CD4-positive, alpha-beta T cell treated with Interleukin-4 for 1 hour (primary cell): ENCODE results near the gene PMEL.
"Not testable (repeated sequence)": the region's sequence is repeated elsewhere in the genome, so short reads cannot be mapped to it uniquely, and the experiment has no call there.

Source experiments
- DNase-seq, 2 donors: peaks; one replicate each; pipeline ENCODE4 v3.0.0-alpha.2; 2020 to 2022

PMEL gene

DNA sequence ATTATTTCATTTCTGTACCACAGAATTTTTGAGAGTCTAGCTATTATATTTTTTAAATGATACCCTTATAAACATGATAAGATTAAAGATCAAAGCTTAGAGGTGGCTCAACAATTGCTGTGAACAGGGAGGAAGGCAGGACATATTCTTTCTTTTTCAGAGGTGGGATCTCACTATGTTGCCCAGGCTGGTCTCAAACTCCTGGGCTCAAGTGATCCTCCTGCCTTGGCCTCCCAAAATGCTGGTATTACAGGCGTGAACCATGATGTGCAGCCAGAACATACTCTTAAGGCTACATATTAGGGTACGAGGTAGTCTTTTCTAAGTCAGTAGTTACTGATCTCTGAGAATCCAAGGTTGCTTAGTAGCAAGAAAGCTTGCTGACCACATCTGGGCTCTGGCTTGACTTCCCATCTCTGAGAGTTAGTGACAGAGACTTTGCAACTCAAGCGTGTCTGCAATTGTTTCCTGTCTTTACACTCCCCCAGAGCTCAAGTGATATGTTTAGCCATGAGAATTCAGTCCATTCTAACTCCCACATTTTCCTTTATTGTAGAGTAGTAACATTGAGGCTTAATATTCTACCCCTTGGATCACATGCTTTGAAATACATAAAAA, 16.6 kb upstream of the PMEL start:
- no peak for DNase-seq

DNA sequence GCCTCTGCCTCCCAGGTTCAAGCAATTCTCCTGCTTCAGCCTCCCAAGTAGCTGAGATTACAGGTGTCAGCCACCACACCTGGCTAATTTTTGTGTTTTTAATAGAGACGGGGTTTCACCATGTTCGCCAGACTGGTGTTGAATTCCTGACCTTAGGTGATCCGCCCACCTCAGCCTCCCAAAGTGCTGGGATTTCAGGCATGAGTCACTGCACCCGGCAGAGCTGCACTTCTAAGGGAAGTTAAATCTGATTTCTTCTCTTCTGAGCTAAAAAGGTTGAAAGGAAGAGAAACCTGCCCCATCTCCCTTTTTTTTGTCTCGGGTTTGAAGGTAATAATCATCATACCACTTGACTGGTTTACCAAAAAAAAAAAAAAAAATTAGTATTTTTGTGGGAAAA, 16.0 kb upstream of the PMEL start:
- DNase-seq, result not testable (repeated sequence)

DNA sequence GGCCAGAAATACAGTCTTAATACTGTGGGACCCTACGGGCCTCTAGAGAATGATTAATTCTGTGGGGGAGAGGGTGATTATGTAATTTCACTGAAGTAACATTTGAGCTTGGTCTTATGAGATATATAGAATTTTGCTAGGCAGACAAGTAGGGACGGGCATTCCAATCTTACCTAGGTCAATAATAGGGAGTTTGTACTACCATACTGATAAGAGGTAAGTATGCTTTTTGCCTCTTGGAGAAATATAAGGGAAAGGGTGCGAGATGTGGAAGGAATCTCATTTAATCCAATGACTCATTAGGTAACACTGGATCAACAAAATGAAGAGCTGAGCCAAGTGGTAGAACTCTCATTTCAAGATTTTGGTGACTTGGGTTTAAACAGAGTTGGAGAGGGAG, 13.2 kb upstream of the PMEL start:
- no peak for DNase-seq

DNA sequence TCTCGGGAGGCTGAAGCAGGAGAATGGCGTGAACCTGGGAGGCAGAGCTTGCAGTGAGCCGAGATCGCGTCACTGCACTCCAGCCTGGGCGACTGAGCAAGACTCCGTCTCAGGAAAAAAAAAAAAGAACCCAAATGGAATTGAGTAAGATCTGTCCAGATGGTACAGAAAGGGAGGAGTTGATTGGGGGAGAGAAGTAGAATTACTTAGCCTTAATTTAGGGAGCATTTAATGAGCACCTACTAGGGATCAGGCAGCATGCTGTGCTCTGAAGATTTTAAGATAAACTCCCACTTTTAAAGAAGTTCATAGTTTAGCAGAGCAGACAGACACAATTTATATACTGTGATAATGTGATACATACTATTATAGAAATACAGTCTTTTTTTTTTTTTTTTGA, 12.6 kb upstream of the PMEL start:
- no peak for DNase-seq

DNA sequence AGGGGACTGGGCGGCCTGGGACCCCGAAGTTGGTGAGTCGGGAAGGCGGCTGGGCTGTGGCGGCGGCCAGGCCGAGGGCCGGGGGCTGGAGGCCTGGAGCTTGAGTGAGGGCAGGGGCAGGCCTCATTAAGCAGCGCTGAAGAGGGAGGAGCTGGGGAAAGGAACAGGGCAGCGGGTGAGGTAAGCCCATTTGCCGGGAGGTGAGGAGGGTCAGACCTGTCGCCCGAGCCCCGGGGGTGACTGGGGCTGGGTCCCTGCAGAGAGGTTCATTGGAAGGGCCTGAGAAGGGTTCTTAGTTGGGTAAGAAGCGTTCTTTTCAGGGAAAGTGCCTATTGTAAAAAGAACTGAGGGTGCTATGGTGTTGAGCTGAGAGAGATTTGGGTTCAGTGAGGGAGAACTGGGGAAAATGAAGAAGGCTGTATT, 8.5 kb upstream of the PMEL start:
- peak; percentile 30 to 41 for DNase-seq

DNA sequence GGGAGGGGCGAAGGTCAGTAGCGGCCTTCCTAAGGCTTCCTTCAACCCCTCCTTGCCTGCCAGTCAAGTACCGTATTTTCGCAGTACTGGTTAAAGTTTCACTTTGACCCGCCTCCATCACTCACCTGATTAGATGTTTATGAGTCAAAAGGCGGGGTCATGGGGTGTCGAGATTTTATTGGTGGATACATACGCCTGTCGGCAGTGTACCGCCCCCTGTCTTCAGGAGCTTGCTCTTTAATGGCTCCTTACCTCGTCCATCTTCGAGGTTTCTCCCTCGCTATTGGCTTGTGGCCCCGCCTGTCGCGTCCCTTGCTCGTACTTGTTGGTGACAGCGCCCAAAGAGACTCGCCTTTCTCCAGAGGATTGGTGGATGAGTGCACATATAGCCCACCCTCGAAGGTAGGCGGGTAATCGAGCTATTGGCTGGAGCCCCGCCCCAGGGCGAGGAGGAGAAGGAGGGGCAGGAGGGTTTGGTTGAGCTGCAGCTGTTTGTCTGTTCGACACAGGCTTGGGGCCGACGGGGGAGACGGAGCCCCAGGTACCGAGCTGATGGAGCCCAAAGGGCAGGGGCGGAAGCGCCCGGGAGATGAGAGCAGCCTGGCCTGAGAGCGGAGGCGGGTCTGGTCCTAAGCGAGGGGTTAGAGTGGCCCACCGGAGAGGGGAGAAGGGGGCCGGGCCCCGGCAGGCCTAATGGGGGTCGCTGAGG, 7.9 kb upstream of the PMEL start, which contains the start of gene RAB5B:
Gene RAB5B (plus strand): TSS at position 480 of the 709 bp plus-strand sequence. CDS start 12,883 bp downstream, outside the sequence.
- DNase-seq, result peak; percentile 100

DNA sequence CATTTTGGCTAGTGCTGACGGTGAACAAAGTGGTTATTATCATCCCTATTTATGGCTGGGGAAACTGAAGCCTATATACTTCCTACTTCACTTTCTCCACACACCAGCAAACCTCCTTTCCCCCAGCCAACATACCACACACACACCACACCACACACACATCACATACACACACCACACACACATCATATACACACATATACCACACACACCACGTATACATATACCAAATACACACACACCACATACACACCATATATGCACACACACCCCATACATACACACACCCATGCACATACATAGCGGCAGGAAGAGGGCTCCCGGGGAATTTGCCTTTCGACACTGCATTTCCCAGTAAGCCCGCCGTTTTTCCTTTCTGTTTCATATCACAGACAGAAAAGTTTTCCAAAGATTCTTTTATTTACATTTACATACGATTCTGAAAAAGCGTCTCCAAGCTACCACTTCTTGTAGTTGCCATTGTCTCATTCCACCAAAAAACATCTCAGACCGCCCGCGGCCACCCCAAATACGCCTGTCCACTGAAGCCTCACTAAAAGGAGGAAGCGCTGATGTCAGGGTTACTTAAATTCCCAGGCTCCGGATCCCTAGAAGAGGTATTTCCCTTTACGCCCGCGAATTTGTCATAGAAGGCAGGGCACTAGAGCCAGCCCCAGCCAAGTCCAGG, 7.2 kb upstream of the PMEL start:
- DNase-seq, result peak; percentile 35 to 61

DNA sequence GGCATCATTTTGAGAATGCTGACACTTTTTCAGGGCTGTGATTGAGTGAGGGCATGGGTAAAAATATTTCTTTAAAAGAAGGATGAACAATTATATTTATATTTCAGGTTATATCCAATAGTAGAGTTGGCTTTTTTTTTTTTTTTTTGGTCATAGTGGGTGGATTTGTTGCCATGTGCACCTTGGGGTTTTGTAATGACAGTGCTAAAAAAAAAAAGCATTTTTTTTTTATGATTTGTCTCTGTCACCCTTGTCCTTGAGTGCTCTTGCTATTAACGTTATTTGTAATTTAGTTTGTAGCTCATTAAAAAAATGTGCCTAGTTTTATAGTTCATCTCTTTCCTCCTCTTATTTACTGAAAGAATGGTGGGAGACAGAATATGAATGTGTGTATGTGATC, 6.6 kb upstream of the PMEL start:
- no peak for DNase-seq

DNA sequence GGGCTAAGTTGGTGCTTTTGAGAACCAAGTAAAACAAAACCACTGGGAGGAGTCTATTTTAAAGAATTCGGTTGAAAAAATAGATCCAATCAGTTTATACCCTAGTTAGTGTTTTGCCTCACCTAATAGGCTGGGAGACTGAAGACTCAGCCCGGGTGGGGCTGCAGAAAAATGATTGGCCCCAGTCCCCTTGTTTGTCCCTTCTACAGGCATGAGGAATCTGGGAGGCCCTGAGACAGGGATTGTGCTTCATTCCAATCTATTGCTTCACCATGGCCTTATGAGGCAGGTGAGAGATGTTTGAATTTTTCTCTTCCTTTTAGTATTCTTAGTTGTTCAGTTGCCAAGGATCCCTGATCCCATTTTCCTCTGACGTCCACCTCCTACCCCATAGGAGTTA, 6.2 kb upstream of the PMEL start:
- DNase-seq, result no peak

DNA sequence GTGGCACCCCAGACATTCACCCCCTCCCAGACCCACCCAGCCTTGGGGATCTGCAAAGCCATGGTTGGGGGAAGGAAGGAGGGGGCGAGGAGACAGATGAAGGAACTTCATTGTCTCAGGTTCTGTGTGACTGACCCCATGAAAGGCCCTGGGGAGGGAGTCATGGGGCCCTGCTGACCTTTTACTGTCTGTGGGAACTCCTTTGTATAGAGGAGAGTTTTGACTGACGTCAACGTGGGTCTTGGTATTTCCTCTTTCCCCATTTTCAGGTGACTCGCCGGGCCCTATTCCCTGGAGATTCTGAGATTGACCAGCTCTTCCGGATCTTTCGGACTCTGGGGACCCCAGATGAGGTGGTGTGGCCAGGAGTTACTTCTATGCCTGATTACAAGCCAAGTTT, 4.9 kb upstream of the PMEL start:
- no peak for DNase-seq

DNA sequence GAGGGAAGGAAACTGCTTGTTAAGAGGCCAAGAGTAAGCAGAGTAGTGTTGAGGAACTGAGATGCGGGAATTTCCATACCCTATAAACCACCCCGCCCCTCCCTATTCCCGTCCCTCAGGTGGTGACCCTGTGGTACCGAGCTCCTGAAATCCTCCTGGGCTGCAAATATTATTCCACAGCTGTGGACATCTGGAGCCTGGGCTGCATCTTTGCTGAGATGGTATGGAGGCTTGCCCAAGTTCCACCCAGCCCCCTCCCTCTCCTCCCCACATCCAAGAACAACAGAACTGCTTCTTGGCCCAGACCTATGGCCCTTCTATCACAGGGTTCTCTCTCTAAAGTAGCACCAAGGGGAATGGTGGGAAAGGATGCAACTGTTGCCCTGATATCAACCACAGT, 3.5 kb upstream of the PMEL start:
- no peak for DNase-seq

DNA sequence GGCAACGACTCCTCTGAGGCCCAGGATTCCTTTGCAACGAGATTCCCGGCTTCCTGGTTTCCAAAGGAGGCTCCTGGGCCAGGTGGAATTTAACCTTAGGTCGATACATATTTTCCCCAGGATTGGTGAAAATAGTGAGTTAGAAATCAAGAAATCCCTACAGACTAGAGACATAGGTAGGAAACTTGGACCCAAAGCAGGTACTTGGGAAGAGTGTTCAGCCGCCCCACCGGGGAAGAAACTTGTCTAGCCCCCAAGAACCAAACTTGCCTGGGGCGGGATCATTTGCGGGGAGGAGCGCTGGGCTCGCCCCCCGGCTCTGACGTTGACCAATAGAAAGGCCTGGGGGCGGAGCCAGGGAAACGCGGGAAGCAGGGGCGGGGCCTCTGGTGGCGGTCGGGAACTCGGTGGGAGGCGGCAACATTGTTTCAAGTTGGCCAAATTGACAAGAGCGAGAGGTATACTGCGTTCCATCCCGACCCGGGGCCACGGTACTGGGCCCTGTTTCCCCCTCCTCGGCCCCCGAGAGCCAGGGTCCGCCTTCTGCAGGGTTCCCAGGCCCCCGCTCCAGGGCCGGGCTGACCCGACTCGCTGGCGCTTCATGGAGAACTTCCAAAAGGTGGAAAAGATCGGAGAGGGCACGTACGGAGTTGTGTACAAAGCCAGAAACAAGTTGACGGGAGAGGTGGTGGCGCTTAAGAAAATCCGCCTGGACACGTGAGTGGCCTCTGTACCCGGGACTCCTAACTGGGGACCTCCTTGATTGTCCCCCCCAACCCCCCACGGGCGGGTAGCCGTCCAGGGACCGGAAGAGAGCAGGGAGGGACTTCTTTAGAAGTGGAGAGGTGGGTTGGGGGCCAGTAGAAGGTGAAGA, 803 bp upstream of the PMEL start, which contains the start of gene CDK2:
Gene CDK2 (plus strand): TSS at position 423 of the 874 bp plus-strand sequence. CDS start 179 bp downstream, at position 602.
- DNase-seq, result peak; percentile 86 to 90

DNA sequence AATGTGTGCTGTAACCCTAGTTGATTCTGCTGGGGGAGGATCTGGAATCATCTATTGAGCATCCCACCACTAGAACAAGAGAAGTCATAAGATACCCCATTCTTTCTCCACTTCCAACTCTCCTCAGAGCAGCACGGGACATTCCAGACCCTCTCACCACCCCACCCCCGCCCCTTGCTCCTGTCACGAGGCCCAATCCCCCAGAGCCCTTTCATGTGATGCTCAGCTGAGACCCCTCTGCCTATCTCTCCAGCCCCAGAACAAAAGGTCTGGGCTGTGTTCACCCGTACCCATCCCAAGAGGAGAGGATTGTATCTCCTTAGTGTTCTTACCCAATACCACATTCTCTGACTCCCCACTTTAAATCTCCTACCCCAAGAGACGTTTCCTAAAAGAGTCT, 602 bp downstream of the PMEL start:
- DNase-seq, result no peak

DNA sequence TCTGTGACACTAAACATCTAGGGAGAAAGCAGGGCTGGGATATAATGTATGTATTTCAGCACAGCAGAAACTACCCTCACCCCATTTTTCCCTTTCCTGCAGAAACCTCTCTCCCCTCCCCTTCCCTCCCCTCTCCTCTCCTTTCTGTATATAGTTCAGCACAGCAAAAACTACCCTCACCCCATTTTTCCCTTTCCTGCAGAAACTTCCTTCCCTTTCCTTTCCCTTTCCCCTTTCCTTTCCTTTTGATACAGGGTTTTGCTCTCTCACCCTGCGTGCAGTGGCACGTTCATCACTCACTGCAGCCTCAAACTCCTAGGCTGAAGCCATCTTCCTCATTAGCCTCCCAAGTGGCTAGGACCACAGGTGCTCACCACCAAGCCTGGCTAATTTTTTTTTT, 2.1 kb downstream of the PMEL start:
- no peak for DNase-seq

DNA sequence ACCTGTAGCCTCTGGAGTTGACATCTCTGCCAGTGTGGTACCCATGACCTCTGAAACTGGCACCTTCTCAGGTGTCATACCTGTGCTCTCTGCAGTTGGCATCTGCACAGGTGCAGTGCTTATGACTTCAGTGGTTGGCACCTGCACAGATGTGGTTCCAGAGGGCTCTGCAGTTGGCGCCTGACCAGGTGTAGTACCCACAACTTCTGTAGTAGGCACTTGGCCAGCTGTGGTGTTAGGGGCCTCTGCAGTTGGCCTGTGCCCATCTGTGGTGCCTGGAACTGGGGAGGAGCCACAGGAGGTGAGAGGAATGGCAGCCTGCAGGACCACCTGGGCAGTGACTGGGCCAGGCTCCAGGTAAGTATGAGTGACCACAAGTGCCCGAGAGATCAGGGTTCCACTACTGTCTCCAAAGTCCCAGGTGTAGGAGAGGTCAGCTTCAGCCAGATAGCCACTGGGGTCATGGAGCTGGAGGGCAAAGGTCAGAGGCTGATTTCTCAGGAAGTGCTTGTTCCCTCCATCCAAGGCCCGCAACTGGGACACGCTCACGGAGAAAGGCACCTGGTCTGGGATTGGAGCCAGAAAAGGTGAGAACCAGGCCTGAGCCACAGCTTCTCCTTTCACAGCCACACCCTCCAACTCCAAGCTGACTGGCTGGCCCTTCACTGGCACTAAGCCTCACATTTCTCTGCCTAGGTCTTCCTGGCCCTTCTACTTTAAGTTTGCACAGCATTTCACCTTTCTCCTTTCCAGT, 8.6 kb downstream of the PMEL start:
- no peak for DNase-seq

DNA sequence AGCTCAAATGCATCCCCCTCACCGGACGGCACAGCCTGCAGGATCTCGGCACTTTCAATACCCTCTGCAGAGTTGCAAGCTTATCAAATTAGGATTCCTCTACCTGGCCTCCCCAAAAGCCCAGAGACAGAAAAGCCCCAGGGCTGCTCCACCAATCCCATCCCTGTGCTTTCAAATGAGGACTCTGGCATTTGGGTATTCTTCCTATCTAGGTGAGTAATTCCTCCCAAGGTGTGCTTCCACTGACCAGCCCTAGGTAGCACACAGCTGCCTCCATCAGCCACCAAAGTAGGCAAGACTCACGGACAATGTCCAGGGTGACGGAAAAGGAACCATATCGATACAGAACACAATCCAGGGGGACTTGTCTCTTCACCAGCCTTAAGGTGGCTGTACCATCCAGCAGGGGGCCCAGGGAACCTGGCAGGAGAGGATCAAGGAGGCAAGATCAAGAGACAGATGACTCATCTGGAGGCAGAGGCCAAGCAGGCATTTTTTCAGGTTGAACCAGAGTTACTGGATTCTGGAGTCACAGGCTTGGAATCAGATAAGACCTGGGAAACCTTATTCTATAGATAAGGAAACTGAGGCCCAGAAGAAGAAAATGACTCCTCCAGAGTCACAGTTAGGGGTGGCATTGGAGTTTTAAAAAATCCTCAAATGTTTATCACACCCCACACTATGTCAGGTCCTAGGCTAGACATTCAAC, 9.9 kb downstream of the PMEL start:
- DNase-seq, result peak; percentile 38 to 41

DNA sequence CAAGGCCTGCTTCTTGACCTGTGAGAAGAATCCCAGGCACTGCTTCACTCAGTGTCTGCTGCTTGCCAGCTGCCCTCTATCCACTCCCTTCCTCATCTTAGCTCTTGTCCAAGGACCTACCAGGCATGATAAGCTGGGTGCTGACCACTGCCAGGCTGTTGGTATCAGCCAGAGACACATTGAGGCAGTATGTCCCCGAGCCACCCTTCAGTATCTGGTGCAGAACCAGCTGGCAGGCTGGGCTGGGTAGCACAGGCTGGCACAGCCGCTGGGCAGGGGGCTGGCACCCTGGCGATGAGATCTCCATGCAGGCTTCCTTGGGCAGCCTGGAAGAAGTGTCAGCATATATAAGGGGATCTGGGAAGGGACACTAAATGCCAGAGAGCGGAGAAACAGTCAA, 10.5 kb downstream of the PMEL start:
- no peak for DNase-seq

DNA sequence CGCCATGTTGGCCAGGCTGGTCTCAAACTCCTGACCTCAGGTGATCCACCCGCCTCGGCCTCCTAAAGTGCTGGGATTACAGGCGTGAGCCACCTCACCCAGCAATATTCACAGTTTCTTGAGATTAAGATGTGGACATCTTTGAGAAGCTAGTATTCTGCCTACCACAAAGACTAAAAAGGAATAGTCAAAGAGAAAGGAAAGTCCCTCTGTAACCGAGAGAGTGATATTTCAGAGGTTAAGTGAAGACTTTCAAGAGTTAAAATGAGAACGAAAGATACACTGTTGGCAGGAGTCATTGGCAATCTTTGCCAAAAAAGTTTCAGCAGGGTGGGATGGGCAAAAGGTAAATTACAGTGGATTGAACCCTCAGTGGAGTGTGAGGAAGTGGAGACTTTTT, 19.3 kb downstream of the PMEL start:
- no peak for DNase-seq

DNA sequence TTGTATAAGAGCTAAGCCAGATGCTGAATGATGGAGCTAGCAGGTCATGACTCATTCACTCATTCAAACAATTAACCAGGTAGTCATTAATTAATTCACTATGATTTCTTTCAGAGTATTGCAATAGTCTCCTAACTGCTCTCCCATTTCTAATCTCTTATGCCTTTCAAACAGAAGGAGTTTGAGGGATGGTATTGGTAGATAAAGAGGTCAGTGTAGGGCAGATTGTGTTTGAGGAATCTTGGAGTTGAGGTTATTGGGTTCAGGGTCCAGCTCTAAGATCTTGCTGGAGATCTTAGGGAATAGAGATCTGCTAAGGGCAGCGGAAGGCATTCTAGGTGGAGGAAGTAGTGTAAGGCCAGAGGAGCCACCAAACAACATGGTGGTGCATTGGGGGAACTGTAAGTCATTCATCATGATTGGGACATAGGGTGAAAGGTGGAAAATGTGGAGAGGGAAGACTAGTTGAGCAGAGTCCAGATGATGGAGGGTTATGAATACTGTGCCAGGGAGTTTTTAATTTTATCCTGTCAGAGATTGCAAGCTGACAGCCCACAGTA, 23.2 kb downstream of the PMEL start:
- no peak for DNase-seq

DNA sequence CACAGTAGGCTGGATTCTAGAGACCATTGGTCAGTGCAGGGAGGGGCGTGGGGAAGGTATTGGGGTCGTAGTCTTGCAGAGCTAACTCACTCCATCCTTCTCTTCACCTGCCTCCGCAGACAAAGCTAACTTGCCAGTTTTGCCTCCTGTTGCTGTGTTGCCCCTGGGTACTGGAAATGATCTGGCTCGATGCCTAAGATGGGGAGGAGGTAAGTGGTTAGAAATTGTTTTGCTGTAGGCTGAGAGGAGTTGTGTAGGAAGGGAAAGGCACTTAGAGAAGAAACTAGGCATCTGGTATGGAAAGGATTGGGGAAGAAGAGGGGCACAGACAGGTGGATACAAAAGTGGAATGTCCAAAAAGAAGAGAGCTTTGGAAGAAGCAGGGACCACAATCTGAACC, 23.8 kb downstream of the PMEL start:
- no peak for DNase-seq

DNA sequence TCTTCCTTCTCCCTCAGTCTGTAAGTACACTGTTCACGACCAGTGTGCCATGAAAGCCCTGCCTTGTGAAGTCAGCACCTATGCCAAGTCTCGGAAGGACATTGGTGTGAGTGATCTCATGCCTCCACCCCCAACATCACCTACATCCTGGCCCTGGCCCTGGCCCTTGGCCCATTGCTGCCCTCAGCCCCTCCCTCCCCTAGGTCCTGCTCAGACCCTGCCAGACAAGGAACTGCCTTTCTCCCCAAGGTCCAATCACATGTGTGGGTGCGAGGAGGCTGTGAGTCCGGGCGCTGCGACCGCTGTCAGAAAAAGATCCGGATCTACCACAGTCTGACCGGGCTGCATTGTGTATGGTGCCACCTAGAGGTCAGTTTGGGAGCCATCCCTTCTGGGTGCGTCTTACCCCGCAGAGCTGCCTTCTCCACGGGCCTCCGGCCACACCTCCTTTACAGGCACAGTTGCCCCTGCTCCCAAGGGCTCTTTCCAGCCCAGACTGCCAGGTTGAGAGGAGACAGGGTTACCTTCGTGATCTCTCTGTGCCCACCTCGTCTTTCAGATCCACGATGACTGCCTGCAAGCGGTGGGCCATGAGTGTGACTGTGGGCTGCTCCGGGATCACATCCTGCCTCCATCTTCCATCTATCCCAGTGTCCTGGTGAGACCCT, 25.6 kb downstream of the PMEL start:
- DNase-seq, result peak; percentile 87 to 90
